HEK293 (cell line): ENCODE results near the gene MAPK12.

ENCODE experiments used
- GLI4 ChIP-seq: fragments of 450-650 bp; formaldehyde crosslinking; IDR thresholded peaks from 2 replicates; pipeline ENCODE4 v1.5.1; 2016; ENCODE audit warnings: missing biosample characterization, missing genetic modification characterization
- KLF1 ChIP-seq: fragments of 450-650 bp; formaldehyde crosslinking; IDR thresholded peaks from 2 replicates; pipeline ENCODE4 v1.5.1; 2016; ENCODE audit warnings: missing biosample characterization, missing genetic modification characterization
- KLF16 ChIP-seq: fragments of 450-650 bp; formaldehyde crosslinking; IDR thresholded peaks from 2 replicates; pipeline ENCODE4 v1.5.1; 2017; ENCODE audit warnings: missing biosample characterization, missing genetic modification characterization
- PBX3 ChIP-seq: sonication (generic); formaldehyde crosslinking; IDR thresholded peaks from 2 replicates; pipeline ENCODE4 v1.8.1; 2022; ENCODE audit warnings: mild to moderate bottlenecking, moderate library complexity, missing genetic modification reagents
- ZBTB20 ChIP-seq: fragments of 450-650 bp; formaldehyde crosslinking; IDR thresholded peaks from 2 replicates; pipeline ENCODE4 v1.5.1; 2016; ENCODE audit warnings: missing biosample characterization, missing genetic modification characterization
- ZBTB48 ChIP-seq: fragments of 450-650 bp; formaldehyde crosslinking; IDR thresholded peaks from 2 replicates; pipeline ENCODE4 v1.5.1; 2016; ENCODE audit warnings: missing biosample characterization, missing genetic modification characterization
- ZBTB7A ChIP-seq: fragments of 450-650 bp; formaldehyde crosslinking; IDR thresholded peaks from 2 replicates; pipeline ENCODE4 v1.5.1; 2016; ENCODE audit warnings: low read depth, missing biosample characterization, missing genetic modification characterization
- ZEB2 ChIP-seq: fragments of 450-650 bp; formaldehyde crosslinking; IDR thresholded peaks from 2 replicates; pipeline ENCODE4 v1.5.1; 2016; ENCODE audit warnings: missing biosample characterization, missing genetic modification characterization
- ZFHX2 ChIP-seq: fragments of 450-650 bp; formaldehyde crosslinking; conservative IDR thresholded peaks from 2 replicates; pipeline ENCODE4 v1.5.1; 2016; ENCODE audit warnings: missing biosample characterization, missing genetic modification characterization
- ZNF169 ChIP-seq: fragments of 450-650 bp; formaldehyde crosslinking; IDR thresholded peaks from 2 replicates; pipeline ENCODE4 v1.5.1; 2016; ENCODE audit warnings: missing biosample characterization, missing genetic modification characterization
- ZNF266 ChIP-seq: fragments of 450-650 bp; formaldehyde crosslinking; IDR thresholded peaks from 2 replicates; pipeline ENCODE4 v1.5.1; 2016; ENCODE audit warnings: missing biosample characterization, missing genetic modification characterization, low read depth
- ZNF37A ChIP-seq: fragments of 450-650 bp; IDR thresholded peaks from 2 replicates; pipeline ENCODE4 v1.5.1; 2018; ENCODE audit warnings: missing biosample characterization, missing genetic modification characterization
- ZNF561 ChIP-seq: fragments of 450-650 bp; IDR thresholded peaks from 2 replicates; pipeline ENCODE4 v1.5.1; 2018; ENCODE audit warnings: missing biosample characterization, missing genetic modification characterization, borderline replicate concordance
- ZNF571 ChIP-seq: fragments of 450-650 bp; formaldehyde crosslinking; IDR thresholded peaks from 2 replicates; pipeline ENCODE4 v1.5.0; 2017; ENCODE audit warnings: missing biosample characterization, missing genetic modification characterization
- ZNF623 ChIP-seq: fragments of 450-650 bp; formaldehyde crosslinking; IDR thresholded peaks from 2 replicates; pipeline ENCODE4 v1.5.1; 2016; ENCODE audit warnings: missing biosample characterization, missing genetic modification characterization
- ZNF624 ChIP-seq: fragments of 450-650 bp; formaldehyde crosslinking; IDR thresholded peaks from 2 replicates; pipeline ENCODE4 v1.5.1; 2017; ENCODE audit warnings: missing biosample characterization, missing genetic modification characterization
- ZNF701 ChIP-seq: fragments of 450-650 bp; formaldehyde crosslinking; IDR thresholded peaks from 2 replicates; pipeline ENCODE4 v1.5.1; 2016; ENCODE audit warnings: missing biosample characterization, missing genetic modification characterization
- ZNF768 ChIP-seq: fragments of 450-650 bp; formaldehyde crosslinking; IDR thresholded peaks from 2 replicates; pipeline ENCODE4 v1.5.1; 2018; ENCODE audit warnings: missing biosample characterization, mild to moderate bottlenecking, missing genetic modification characterization
- ZNF777 ChIP-seq: fragments of 450-650 bp; formaldehyde crosslinking; IDR thresholded peaks from 2 replicates; pipeline ENCODE4 v1.5.1; 2017; ENCODE audit warnings: missing biosample characterization, missing genetic modification characterization, borderline replicate concordance
- ZNF791 ChIP-seq: fragments of 450-650 bp; formaldehyde crosslinking; IDR thresholded peaks from 2 replicates; pipeline ENCODE4 v1.5.1; 2016; ENCODE audit warnings: missing biosample characterization, missing genetic modification characterization
- ZNF843 ChIP-seq: fragments of 450-650 bp; formaldehyde crosslinking; IDR thresholded peaks from 2 replicates; pipeline ENCODE4 v1.5.1; 2016; ENCODE audit warnings: missing biosample characterization, missing genetic modification characterization
- ZSCAN5A ChIP-seq: fragments of 450-650 bp; formaldehyde crosslinking; IDR thresholded peaks from 2 replicates; pipeline ENCODE4 v1.5.1; 2016; ENCODE audit warnings: missing biosample characterization, missing genetic modification characterization
- TF ChIP-seq, protein P1 (sequence below): fragments of 450-650 bp; formaldehyde crosslinking; IDR thresholded peaks from 2 replicates; pipeline ENCODE4 v1.5.1; 2016; ENCODE audit warnings: missing biosample characterization, missing genetic modification characterization
- TF ChIP-seq, protein P2 (sequence below): fragments of 450-650 bp; formaldehyde crosslinking; IDR thresholded peaks from 2 replicates; pipeline ENCODE4 v1.5.1; 2016; ENCODE audit warnings: missing biosample characterization, missing genetic modification characterization, borderline replicate concordance
- TF ChIP-seq, protein P3 (sequence below): fragments of 450-650 bp; formaldehyde crosslinking; IDR thresholded peaks from 2 replicates; pipeline ENCODE4 v1.5.1; 2016; ENCODE audit warnings: missing biosample characterization, missing genetic modification characterization
- TF ChIP-seq, protein P4 (sequence below): fragments of 450-650 bp; formaldehyde crosslinking; IDR thresholded peaks from 2 replicates; pipeline ENCODE4 v1.5.1; 2017; ENCODE audit warnings: missing biosample characterization, missing genetic modification characterization
- TF ChIP-seq, protein P5 (sequence below): fragments of 450-650 bp; formaldehyde crosslinking; IDR thresholded peaks from 2 replicates; pipeline ENCODE4 v1.5.1; 2017; ENCODE audit warnings: missing biosample characterization, missing genetic modification characterization

MAPK12 gene

DNA sequence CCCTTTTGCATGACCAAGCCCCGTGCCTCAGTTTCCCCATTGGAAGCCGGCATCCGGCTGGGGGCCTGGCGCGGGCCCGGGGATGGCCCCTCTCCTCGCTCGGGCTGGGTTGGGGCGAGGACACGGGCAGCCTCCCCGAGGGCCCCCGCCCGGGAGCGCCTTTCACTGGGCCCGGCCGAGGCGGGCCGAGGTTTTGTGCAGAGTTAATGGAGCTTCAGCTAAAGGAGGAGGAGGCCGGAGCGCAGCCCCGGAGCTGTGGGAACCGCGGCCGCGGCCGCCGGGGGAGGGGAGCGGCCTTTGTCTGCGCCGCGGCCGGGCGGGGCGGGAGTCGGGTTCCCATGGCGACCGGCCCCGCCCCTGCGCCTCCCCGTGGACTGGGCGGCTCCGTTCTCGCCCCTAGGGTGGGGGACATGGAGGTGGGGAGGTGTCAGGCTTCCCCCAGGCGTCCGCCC lies 10.1 kb upstream of the MAPK12 start (continued):
- TF ChIP-seq, protein P1, sequence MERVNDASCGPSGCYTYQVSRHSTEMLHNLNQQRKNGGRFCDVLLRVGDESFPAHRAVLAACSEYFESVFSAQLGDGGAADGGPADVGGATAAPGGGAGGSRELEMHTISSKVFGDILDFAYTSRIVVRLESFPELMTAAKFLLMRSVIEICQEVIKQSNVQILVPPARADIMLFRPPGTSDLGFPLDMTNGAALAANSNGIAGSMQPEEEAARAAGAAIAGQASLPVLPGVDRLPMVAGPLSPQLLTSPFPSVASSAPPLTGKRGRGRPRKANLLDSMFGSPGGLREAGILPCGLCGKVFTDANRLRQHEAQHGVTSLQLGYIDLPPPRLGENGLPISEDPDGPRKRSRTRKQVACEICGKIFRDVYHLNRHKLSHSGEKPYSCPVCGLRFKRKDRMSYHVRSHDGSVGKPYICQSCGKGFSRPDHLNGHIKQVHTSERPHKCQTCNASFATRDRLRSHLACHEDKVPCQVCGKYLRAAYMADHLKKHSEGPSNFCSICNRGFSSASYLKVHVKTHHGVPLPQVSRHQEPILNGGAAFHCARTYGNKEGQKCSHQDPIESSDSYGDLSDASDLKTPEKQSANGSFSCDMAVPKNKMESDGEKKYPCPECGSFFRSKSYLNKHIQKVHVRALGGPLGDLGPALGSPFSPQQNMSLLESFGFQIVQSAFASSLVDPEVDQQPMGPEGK: 0 out of 2 replicates have a peak, but pooled peaks have one; percentile 7
- TF ChIP-seq ZNF623 (tag by site-specific recombination): no peak
- TF ChIP-seq, protein P2, sequence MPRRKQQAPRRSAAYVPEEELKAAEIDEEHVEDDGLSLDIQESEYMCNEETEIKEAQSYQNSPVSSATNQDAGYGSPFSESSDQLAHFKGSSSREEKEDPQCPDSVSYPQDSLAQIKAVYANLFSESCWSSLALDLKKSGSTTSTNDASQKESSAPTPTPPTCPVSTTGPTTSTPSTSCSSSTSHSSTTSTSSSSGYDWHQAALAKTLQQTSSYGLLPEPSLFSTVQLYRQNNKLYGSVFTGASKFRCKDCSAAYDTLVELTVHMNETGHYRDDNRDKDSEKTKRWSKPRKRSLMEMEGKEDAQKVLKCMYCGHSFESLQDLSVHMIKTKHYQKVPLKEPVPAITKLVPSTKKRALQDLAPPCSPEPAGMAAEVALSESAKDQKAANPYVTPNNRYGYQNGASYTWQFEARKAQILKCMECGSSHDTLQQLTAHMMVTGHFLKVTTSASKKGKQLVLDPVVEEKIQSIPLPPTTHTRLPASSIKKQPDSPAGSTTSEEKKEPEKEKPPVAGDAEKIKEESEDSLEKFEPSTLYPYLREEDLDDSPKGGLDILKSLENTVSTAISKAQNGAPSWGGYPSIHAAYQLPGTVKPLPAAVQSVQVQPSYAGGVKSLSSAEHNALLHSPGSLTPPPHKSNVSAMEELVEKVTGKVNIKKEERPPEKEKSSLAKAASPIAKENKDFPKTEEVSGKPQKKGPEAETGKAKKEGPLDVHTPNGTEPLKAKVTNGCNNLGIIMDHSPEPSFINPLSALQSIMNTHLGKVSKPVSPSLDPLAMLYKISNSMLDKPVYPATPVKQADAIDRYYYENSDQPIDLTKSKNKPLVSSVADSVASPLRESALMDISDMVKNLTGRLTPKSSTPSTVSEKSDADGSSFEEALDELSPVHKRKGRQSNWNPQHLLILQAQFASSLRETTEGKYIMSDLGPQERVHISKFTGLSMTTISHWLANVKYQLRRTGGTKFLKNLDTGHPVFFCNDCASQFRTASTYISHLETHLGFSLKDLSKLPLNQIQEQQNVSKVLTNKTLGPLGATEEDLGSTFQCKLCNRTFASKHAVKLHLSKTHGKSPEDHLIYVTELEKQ (tag by site-specific recombination): no peak
- no peak for TF ChIP-seq ZNF791 (tag by site-specific recombination)
- TF ChIP-seq ZFHX2 (tag by site-specific recombination): peak; percentile 51
- no peak for TF ChIP-seq ZNF777 (tag by site-specific recombination)
- no peak for TF ChIP-seq ZNF37A
- no peak for TF ChIP-seq ZNF768
- TF ChIP-seq ZNF843 (tag by site-specific recombination): no peak
- TF ChIP-seq KLF1 (tag by site-specific recombination): peak; percentile 95
- TF ChIP-seq ZNF561 (tag by site-specific recombination): peak; percentile 62; the same call in 1 of the 2 replicates
- no peak for TF ChIP-seq ZNF701 (tag by site-specific recombination)
- TF ChIP-seq ZBTB48 (tag by site-specific recombination): no peak
- no peak for TF ChIP-seq ZBTB7A
- no peak for TF ChIP-seq KLF16
- no peak for TF ChIP-seq ZSCAN5A (tag by site-specific recombination)
- TF ChIP-seq, protein P3, sequence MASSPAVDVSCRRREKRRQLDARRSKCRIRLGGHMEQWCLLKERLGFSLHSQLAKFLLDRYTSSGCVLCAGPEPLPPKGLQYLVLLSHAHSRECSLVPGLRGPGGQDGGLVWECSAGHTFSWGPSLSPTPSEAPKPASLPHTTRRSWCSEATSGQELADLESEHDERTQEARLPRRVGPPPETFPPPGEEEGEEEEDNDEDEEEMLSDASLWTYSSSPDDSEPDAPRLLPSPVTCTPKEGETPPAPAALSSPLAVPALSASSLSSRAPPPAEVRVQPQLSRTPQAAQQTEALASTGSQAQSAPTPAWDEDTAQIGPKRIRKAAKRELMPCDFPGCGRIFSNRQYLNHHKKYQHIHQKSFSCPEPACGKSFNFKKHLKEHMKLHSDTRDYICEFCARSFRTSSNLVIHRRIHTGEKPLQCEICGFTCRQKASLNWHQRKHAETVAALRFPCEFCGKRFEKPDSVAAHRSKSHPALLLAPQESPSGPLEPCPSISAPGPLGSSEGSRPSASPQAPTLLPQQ (tag by site-specific recombination): peak; percentile 46; the same call in 1 of the 2 replicates
- TF ChIP-seq ZBTB20: peak; percentile 86
- TF ChIP-seq PBX3 (CRISPR knock-in tag): no peak
- TF ChIP-seq ZNF624 (tag by site-specific recombination): no peak
- TF ChIP-seq, protein P4, sequence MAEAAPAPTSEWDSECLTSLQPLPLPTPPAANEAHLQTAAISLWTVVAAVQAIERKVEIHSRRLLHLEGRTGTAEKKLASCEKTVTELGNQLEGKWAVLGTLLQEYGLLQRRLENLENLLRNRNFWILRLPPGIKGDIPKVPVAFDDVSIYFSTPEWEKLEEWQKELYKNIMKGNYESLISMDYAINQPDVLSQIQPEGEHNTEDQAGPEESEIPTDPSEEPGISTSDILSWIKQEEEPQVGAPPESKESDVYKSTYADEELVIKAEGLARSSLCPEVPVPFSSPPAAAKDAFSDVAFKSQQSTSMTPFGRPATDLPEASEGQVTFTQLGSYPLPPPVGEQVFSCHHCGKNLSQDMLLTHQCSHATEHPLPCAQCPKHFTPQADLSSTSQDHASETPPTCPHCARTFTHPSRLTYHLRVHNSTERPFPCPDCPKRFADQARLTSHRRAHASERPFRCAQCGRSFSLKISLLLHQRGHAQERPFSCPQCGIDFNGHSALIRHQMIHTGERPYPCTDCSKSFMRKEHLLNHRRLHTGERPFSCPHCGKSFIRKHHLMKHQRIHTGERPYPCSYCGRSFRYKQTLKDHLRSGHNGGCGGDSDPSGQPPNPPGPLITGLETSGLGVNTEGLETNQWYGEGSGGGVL (tag by site-specific recombination): peak; percentile 27; the same call in 1 of the 2 replicates
- TF ChIP-seq GLI4 (tag by site-specific recombination): no peak
- TF ChIP-seq, protein P5, sequence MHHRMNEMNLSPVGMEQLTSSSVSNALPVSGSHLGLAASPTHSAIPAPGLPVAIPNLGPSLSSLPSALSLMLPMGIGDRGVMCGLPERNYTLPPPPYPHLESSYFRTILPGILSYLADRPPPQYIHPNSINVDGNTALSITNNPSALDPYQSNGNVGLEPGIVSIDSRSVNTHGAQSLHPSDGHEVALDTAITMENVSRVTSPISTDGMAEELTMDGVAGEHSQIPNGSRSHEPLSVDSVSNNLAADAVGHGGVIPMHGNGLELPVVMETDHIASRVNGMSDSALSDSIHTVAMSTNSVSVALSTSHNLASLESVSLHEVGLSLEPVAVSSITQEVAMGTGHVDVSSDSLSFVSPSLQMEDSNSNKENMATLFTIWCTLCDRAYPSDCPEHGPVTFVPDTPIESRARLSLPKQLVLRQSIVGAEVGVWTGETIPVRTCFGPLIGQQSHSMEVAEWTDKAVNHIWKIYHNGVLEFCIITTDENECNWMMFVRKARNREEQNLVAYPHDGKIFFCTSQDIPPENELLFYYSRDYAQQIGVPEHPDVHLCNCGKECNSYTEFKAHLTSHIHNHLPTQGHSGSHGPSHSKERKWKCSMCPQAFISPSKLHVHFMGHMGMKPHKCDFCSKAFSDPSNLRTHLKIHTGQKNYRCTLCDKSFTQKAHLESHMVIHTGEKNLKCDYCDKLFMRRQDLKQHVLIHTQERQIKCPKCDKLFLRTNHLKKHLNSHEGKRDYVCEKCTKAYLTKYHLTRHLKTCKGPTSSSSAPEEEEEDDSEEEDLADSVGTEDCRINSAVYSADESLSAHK (tag by site-specific recombination): no peak
- no peak for TF ChIP-seq ZNF266
- TF ChIP-seq ZEB2 (tag by site-specific recombination): 0 out of 2 replicates have a peak, but pooled peaks have one; percentile 18
- TF ChIP-seq ZNF169 (tag by site-specific recombination): no peak
- TF ChIP-seq ZNF571 (tag by site-specific recombination): no peak
